ENCODE data around the gene REEP5. TPM values are rescaled to one million over a fixed set of nuclear protein-coding genes. Genes with fewer than 3 reads are reported as not detected.
A peak's percentile ranks its signal among the peaks of the same experiment; 100 is the strongest.
"Not testable (repeated sequence)": the region's sequence is repeated elsewhere in the genome, so short reads cannot be mapped to it uniquely, and the experiment has no call there.

Gene REEP5
- polyA plus RNA-seq, 3 donors, result 83.6 to 200 (median 193) TPM

DNA sequence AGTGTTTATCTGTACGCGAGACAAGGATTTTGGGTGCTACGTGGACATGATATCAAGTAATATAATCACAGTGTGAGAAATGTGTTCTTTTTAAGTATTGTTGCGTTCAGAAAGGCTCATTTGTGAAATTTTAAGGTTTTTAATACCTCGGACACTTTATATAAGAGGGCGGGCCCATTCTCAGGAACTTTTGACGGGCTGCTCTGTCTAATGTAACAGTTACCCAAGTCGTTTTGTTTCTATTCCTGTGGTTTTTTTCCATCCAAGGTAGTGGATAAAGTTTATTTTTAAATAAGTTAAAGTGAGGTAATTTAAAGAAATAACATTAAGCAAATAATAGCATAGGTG, 60.4 kb downstream of the REEP5 start:
- Histone ChIP-seq H4K20me1 (ENCODE audit: insufficient read depth, low read length) (peaks cover 27% of the 10 kb centered on the region), H3K4me2 (replicated peaks; ENCODE audit: extremely low read depth, low read length, poor library complexity, severe bottlenecking) (peak overlapping the region; percentile 95), H3K36me3 (replicated peaks in 1 of 2; ENCODE audit: control insufficient read depth in 1 of 2, insufficient read depth in 2 of 2, low read length in 2 of 2) (peaks cover 27 to 39% of the 10 kb centered on the region in 2 donors), H3K27me3 (ENCODE audit: control insufficient read depth in 2 of 2, insufficient read depth in 2 of 2, low read length in 2 of 2) (peaks cover 7 to 9% of the 10 kb centered on the region in 2 donors), H3K79me2 (ENCODE audit: insufficient read depth, low read length) (peaks cover 48% of the 10 kb centered on the region), H3K27ac (ENCODE audit: low read depth in 1 of 2, low read length in 2 of 2) (peak overlapping the region; percentile 89 to 92), H3K9me3 (replicated peaks in 1 of 2; ENCODE audit: control insufficient read depth in 1 of 2, insufficient read depth in 1 of 2, low read length in 2 of 2) (no peaks in the 10 kb centered on the region), H3K4me3 (replicated peaks in 1 of 3; ENCODE audit: low read depth in 2 of 3, low read length in 3 of 3) (peak overlapping the region; percentile 92 to 96 (median 95)), H2AFZ (ENCODE audit: insufficient read depth, low read depth, low read length, poor library complexity, severe bottlenecking) (peak overlapping the region; percentile 94), H3K4me1 (ENCODE audit: control insufficient read depth in 1 of 2, insufficient read depth in 2 of 2, low read length in 2 of 2) (peaks cover 12 to 20% of the 10 kb centered on the region in 2 donors), H3K9ac (ENCODE audit: insufficient read depth, low read length, poor library complexity, severe bottlenecking) (peak overlapping the region; percentile 91)
- intact Hi-C loops (cut with micrococcal nuclease), result loop anchor here in 1 of 2 donors (5.0 kb wide), 2 partner anchors 61 to 116 kb away; partner anchors contain the start of genes DCP2 and REEP5
- TF ChIP-seq, protein P1, sequence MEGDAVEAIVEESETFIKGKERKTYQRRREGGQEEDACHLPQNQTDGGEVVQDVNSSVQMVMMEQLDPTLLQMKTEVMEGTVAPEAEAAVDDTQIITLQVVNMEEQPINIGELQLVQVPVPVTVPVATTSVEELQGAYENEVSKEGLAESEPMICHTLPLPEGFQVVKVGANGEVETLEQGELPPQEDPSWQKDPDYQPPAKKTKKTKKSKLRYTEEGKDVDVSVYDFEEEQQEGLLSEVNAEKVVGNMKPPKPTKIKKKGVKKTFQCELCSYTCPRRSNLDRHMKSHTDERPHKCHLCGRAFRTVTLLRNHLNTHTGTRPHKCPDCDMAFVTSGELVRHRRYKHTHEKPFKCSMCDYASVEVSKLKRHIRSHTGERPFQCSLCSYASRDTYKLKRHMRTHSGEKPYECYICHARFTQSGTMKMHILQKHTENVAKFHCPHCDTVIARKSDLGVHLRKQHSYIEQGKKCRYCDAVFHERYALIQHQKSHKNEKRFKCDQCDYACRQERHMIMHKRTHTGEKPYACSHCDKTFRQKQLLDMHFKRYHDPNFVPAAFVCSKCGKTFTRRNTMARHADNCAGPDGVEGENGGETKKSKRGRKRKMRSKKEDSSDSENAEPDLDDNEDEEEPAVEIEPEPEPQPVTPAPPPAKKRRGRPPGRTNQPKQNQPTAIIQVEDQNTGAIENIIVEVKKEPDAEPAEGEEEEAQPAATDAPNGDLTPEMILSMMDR (IDR thresholded peaks at IDR 0.05), result no peak
- Mint-ChIP-seq H3K9me3 (peaks cover 0 to 3% (median 0%) of the 10 kb centered on the region in 7 donors), H3K27me3 (ENCODE audit: low read depth in 3 of 3) (peaks cover 0 to 5% (median 4%) of the 10 kb centered on the region in 3 donors), H3K36me3 (peaks cover 24 to 36% of the 10 kb centered on the region in 2 donors), H3K27ac (peak overlapping the region; percentile 92 to 97 (median 95)), H3K4me3 (peak overlapping the region; percentile 94 to 95), H3K4me1 (peaks cover 29% of the 10 kb centered on the region)
- DNase-seq, result no peak
- 0% methylated on average over 2 of the region's 8 CpGs for WGBS (ENCODE audit: insufficient coverage)

DNA sequence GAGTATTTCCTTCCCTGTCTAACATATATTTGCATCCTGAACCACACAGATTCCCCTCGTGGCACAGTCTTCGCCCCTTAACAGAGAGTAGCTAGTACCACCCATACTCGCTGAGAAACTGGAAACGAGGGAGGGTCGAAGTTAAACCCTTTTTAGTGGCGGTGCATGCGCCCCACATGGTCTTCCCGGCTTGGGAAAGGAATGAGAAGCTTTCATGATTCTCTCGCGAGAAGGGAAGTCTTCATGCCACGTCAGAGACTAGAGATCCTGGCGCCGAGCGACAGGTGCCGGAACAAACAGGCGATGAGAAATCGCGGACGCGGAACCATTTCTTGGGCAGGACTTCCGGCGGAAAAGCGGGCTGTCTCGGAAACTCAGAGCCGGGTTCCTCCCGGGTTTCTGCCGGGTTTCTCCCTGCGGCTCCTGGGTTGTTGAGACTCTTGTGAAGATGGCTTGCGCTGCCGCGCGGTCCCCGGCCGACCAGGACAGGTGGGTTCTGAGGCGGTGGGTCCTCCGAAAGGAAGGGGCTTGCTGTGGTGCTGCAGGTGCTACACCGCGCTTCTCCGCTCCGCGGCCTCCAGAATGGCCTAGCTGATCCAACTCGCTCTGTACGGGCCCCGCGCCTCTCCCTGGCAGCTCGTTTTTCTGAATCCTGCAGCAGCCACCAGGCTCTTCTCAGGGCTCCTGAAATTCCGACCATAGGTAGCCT, 60.9 kb downstream of the REEP5 start, which contains the start of gene SRP19:
Gene SRP19 (plus strand): TSS at position 359 of the 709 bp plus-strand sequence. CDS start 90 bp downstream, at position 449.
- Mint-ChIP-seq H3K27ac (peak within 1 kb of the TSS; percentile 92 to 97 (median 95)), H3K27me3 (ENCODE audit: low read depth in 3 of 3) (peaks cover 3 to 9% (median 8%) of the 10 kb centered on the region in 3 donors), H3K4me1 (peaks cover 29% of the 10 kb centered on the region), H3K36me3 (peaks cover 23 to 30% of the 10 kb centered on the region in 2 donors), H3K9me3 (peaks cover 0 to 3% (median 0%) of the 10 kb centered on the region in 7 donors), H3K4me3 (peak within 1 kb of the TSS; percentile 94 to 95)
- H3K36me3 ChIP-seq (replicated peaks in 1 of 2; ENCODE audit: control insufficient read depth in 1 of 2, insufficient read depth in 2 of 2, low read length in 2 of 2), result peaks cover 21 to 34% of the 10 kb centered on the region in 2 donors
- peaks cover 24% of the 10 kb centered on the region for H4K20me1 ChIP-seq (ENCODE audit: insufficient read depth, low read length)
- H3K9ac ChIP-seq (ENCODE audit: insufficient read depth, low read length, poor library complexity, severe bottlenecking), result peak within 1 kb of the TSS; percentile 91
- H3K27ac ChIP-seq (ENCODE audit: low read depth in 1 of 2, low read length in 2 of 2), result peak within 1 kb of the TSS; percentile 89 to 92
- peaks cover 48% of the 10 kb centered on the region for H3K79me2 ChIP-seq (ENCODE audit: insufficient read depth, low read length)
- DNase-seq, result peak; percentile 91 to 98 (median 95)
- H3K4me2 ChIP-seq (replicated peaks; ENCODE audit: extremely low read depth, low read length, poor library complexity, severe bottlenecking), result peak within 1 kb of the TSS; percentile 95
- peaks cover 12 to 20% of the 10 kb centered on the region in 2 donors for H3K4me1 ChIP-seq (ENCODE audit: control insufficient read depth in 1 of 2, insufficient read depth in 2 of 2, low read length in 2 of 2)
- H2AFZ ChIP-seq (ENCODE audit: insufficient read depth, low read depth, low read length, poor library complexity, severe bottlenecking), result peak within 1 kb of the TSS; percentile 94
- peaks cover 7 to 13% of the 10 kb centered on the region in 2 donors for H3K27me3 ChIP-seq (ENCODE audit: control insufficient read depth in 2 of 2, insufficient read depth in 2 of 2, low read length in 2 of 2)
- intact Hi-C loops (cut with micrococcal nuclease), result loop anchor here in 1 of 2 donors (5.0 kb wide), 2 partner anchors 61 to 116 kb away; partner anchors contain the start of genes DCP2 and REEP5
- TF ChIP-seq, protein P1 (IDR thresholded peaks at IDR 0.05), result no peak
- peak within 1 kb of the TSS; percentile 92 to 96 (median 95) for H3K4me3 ChIP-seq (replicated peaks in 1 of 3; ENCODE audit: low read depth in 2 of 3, low read length in 3 of 3)
- H3K9me3 ChIP-seq (replicated peaks in 1 of 2; ENCODE audit: control insufficient read depth in 1 of 2, insufficient read depth in 1 of 2, low read length in 2 of 2), result no peaks in the 10 kb centered on the region
- WGBS (ENCODE audit: insufficient coverage), result 0% methylated on average over 43 of the region's 47 CpGs

DNA sequence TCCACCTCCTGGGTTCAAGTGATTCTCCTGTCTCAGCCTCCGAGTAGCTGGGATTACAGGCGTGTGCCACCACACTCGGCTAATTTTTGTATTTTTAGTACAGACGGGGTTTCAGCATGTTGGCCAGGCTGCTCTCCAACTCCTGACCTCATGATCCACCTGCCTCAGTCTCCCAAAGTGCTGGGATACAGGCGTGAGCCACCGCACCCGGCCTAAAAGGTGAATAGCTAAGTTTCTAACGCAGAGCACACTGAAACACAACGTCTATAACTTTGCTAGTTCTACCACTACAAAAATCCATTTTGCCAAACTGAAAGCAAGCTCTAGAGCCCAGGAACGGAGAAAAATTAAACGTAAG, 61.5 kb downstream of the REEP5 start:
- Histone ChIP-seq H2AFZ (ENCODE audit: insufficient read depth, low read depth, low read length, poor library complexity, severe bottlenecking) (peak overlapping the region; percentile 94), H3K4me3 (replicated peaks in 1 of 3; ENCODE audit: low read depth in 2 of 3, low read length in 3 of 3) (peak overlapping the region; percentile 92 to 96 (median 95)), H3K9ac (ENCODE audit: insufficient read depth, low read length, poor library complexity, severe bottlenecking) (peak overlapping the region; percentile 91), H3K27ac (ENCODE audit: low read depth in 1 of 2, low read length in 2 of 2) (peak overlapping the region; percentile 89 to 92), H3K4me1 (ENCODE audit: control insufficient read depth in 1 of 2, insufficient read depth in 2 of 2, low read length in 2 of 2) (peaks cover 12 to 20% of the 10 kb centered on the region in 2 donors), H3K27me3 (ENCODE audit: control insufficient read depth in 2 of 2, insufficient read depth in 2 of 2, low read length in 2 of 2) (peaks cover 13 to 18% of the 10 kb centered on the region in 2 donors), H3K4me2 (replicated peaks; ENCODE audit: extremely low read depth, low read length, poor library complexity, severe bottlenecking) (peak overlapping the region; percentile 95), H3K79me2 (ENCODE audit: insufficient read depth, low read length) (peaks cover 46% of the 10 kb centered on the region), H4K20me1 (ENCODE audit: insufficient read depth, low read length) (peaks cover 22% of the 10 kb centered on the region), H3K36me3 (replicated peaks in 1 of 2; ENCODE audit: control insufficient read depth in 1 of 2, insufficient read depth in 2 of 2, low read length in 2 of 2) (peaks cover 19 to 28% of the 10 kb centered on the region in 2 donors)
- Mint-ChIP-seq H3K4me1 (peaks cover 29% of the 10 kb centered on the region), H3K27me3 (ENCODE audit: low read depth in 3 of 3) (peaks cover 4 to 14% (median 8%) of the 10 kb centered on the region in 3 donors), H3K36me3 (peaks cover 20 to 25% of the 10 kb centered on the region in 2 donors), H3K27ac (peak overlapping the region; percentile 92 to 97 (median 95)), H3K4me3 (peak overlapping the region; percentile 94 to 95)
- DNase-seq; H3K9me3 ChIP-seq (replicated peaks in 1 of 2; ENCODE audit: control insufficient read depth in 1 of 2, insufficient read depth in 1 of 2, low read length in 2 of 2); H3K9me3 Mint-ChIP-seq: not testable (repeated sequence)
- intact Hi-C loops (cut with micrococcal nuclease), result loop anchor here in 1 of 2 donors (5.0 kb wide), 2 partner anchors 62 to 117 kb away; partner anchors contain the start of genes DCP2 and REEP5
- 93% methylated on average over 7 of the region's 11 CpGs for WGBS (ENCODE audit: insufficient coverage)

Data from CD14-positive monocyte (primary cell).